Pancreas (tissue), 10 donors: ENCODE data around the gene GTF3C1. TPM values are rescaled to one million over a fixed set of nuclear protein-coding genes. Genes with fewer than 3 reads are reported as not detected.

Source experiments
- ATAC-seq, 4 donors: fragments of 200-7000 bp; cut with Tn5 transposase; one replicate each; pipeline versions ENCODE4 v1.8.0 to v1.9.1; 2020; ENCODE audit warnings: mild to moderate bottlenecking in 4 of 4, moderate library complexity in 4 of 4
- DNase-seq, 6 donors: peaks; one replicate each; pipeline ENCODE4 v3.0.0-alpha.2; 2020
- FAIRE-seq: peaks from 2 replicates; lab custom pipeline; 2012; peaks lifted over from hg19 to GRCh38; lab: Jason Lieb, UNC
- H3K27ac ChIP-seq, 4 donors: fragments of 200-600 bp; sonication (generic); 1 replicate in 3 of 4; 2 replicates in 1 of 4; pipeline versions ENCODE4 v1.5.0 to v1.8.0; 2020
- H3K27me3 ChIP-seq, 4 donors: fragments of 200-600 bp; one replicate each; pipeline ENCODE4 v1.8.0; 2021
- H3K36me3 ChIP-seq, 3 donors: fragments of 200-600 bp; sonication (generic) in 1 of 3; one replicate each; pipeline versions ENCODE4 v1.5.0 to v1.8.0; 2020 to 2021
- H3K4me1 ChIP-seq, 3 donors: fragments of 200-600 bp; one replicate each; pipeline ENCODE4 v1.8.0; 2021
- H3K4me3 ChIP-seq, 4 donors: fragments of 200-600 bp; sonication (generic) in 2 of 4; one replicate each; pipeline versions ENCODE4 v1.5.0 to v1.8.0; 2020 to 2021
- H3K9me3 ChIP-seq, 4 donors: fragments of 200-600 bp; one replicate each; pipeline ENCODE4 v1.8.0; 2021
- WGBS, 2 donors: extraction: QIAGEN DNeasy Blood & Tissue Kit; methylation state at CpG; one replicate each; pipeline ENCODE4 v1.1.7; 2013; 5-methylcytosine and 5-hydroxymethylcytosine counted together
- intact Hi-C, 3 donors: fragments of 100-400 bp; cut with DNase I; formaldehyde crosslinking; loops; one replicate each; pipeline versions ENCODE4 v1.11.1 to v1.14.2; 2022
- polyA plus RNA-seq, 2 donors: library from polyadenylated mRNA; stranded (reverse); fragments of 200-250 nt; gene quantifications; one replicate each; pipeline ENCODE4 v1.2.3, GENCODE V29; 2013
- total RNA-seq, 6 donors: library from RNA; stranded (reverse); fragmentation: NEBNext Ultra II Directional in 4 of 6; extraction: Animal tissue kit (Norgen Biotek cat#: 25700) in 4 of 6; gene quantifications; one replicate each; pipeline versions ENCODE4 v1.2.1 to v1.2.4, GENCODE V29; 2021 to 2023
- TF ChIP-seq, protein P1 (sequence below), 4 donors: fragments of 200-600 bp; sonication (generic) in 3 of 4; IDR thresholded peaks; one replicate each; pipeline versions ENCODE4 v1.5.0 to v1.8.0; 2021; ENCODE audit warnings: antibody characterized with exemption in 4 of 4
- donor health status: healthy with polysubstance abuse.
- donor health status: DM: no; HTN: no; CAD: no; lungs with moderate emphysema.
- donor health status: DM: no; HTN: no; CAD: no.
- donor health status: control.
- donor health status: control.
- donor health status: Bipolar disorder and iron deficiency.
- donor health status: DM: yes; HTN: yes; CAD: no.
- donor health status: DM: no; HTN: no; CAD: no.
- donor health status: DM: no; HTN: no; CAD: no.
- donor health status: DM: yes; HTN: yes; CAD: no.

The GTF3C1 gene
- total and polyA plus RNA-seq, 8 donors = 31.5 to 113 (median 43.8) TPM

DNA sequence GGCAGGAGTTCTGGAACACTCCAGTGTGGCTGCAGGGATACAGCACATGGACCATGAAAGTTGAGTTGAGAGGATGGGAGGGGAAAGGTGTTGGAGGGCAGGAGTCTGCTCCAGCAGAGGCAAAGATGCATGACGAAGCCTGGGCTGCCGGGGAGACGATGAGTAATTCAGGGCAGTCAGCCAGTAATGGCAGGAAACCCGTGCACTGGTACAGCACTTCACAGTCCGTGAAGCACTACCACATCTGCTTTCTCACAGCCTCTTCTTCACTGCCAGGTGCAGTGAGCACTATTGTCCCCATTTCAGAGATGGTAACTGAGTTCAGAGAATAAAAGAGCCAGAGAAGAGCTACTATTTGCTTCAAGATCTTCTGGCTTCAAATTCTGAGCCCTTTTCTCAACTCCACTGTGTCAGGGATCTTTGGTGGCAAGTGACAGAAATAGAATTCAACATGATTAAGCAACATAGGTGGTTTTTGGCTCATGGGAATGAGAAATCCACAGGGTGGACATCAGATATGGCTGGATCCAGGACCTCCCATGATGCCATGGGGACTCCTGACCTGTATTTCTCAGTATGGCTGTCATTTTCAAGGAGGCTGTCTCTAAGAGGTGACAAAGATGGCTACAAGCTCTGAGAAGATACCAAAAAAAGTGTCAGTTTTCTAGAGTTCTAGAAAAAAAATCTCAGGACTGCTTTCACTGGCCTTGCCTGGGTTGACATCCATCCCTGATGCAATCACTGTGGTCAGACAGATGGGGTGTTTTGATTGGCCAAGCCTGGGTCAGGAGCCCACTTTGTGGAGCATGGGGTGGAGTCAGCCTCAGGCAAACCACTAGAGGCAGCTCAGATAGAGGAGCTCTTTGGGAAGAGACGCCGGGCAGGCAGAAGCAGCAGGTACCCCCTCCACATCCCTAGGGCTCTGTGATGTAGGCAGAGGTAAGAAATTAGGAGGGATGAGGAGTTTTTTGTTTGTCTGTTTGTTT lies 123.0 kb downstream of the GTF3C1 start:
- DNase-seq = peak in 2 of 6 donors; percentile 39 to 44
- Histone ChIP-seq H3K4me3 (no peak overlapping the region), H3K27ac (no peak overlapping the region), H3K9me3 (no peaks in the 10 kb centered on the region), H3K4me1 (no peaks in the 10 kb centered on the region), H3K36me3 (no peaks in the 10 kb centered on the region), H3K27me3 (no peaks in the 10 kb centered on the region)
- 39 to 51% methylated on average over 7 of the region's 7 CpGs for WGBS, 2 donors
- FAIRE-seq = no peak
- TF ChIP-seq, protein P1, sequence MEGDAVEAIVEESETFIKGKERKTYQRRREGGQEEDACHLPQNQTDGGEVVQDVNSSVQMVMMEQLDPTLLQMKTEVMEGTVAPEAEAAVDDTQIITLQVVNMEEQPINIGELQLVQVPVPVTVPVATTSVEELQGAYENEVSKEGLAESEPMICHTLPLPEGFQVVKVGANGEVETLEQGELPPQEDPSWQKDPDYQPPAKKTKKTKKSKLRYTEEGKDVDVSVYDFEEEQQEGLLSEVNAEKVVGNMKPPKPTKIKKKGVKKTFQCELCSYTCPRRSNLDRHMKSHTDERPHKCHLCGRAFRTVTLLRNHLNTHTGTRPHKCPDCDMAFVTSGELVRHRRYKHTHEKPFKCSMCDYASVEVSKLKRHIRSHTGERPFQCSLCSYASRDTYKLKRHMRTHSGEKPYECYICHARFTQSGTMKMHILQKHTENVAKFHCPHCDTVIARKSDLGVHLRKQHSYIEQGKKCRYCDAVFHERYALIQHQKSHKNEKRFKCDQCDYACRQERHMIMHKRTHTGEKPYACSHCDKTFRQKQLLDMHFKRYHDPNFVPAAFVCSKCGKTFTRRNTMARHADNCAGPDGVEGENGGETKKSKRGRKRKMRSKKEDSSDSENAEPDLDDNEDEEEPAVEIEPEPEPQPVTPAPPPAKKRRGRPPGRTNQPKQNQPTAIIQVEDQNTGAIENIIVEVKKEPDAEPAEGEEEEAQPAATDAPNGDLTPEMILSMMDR (IDR thresholded peaks at IDR 0.05) = no peak
- peak in 2 of 4 donors; percentile 64 to 79 for ATAC-seq
- intact Hi-C loops = no loop called here

DNA sequence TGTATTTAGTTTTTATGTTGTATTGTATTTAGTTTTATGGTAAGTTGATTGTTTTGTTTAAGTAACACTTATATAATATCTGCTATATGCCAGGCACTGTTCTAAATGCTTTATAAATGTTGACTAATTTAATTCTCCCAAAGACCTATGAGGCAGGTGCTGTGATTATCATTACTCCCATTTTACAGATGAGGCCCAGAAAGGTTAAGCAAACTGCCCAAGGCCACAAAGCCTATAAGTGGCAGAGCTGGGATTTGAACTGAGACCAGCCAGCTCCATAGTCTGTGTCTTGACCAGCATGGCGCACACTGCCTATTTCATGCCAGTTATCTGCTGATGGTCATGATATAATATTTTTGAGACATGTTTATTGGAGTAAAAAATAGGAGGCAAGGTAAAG lies 123.8 kb downstream of the GTF3C1 start:
- H3K27me3 ChIP-seq = no peaks in the 10 kb centered on the region
- ATAC-seq (no peak), FAIRE-seq (no peak), DNase-seq (no peak)
- intact Hi-C loops = no loop called here
- H3K9me3 ChIP-seq = no peaks in the 10 kb centered on the region
- H3K4me1 ChIP-seq = no peaks in the 10 kb centered on the region
- 83 to 94% methylated on average over 1 of the region's 1 CpG for WGBS, 2 donors
- H3K4me3 ChIP-seq = no peak overlapping the region
- TF ChIP-seq, protein P1 (IDR thresholded peaks at IDR 0.05) = no peak
- no peak overlapping the region for H3K27ac ChIP-seq
- no peaks in the 10 kb centered on the region for H3K36me3 ChIP-seq

DNA sequence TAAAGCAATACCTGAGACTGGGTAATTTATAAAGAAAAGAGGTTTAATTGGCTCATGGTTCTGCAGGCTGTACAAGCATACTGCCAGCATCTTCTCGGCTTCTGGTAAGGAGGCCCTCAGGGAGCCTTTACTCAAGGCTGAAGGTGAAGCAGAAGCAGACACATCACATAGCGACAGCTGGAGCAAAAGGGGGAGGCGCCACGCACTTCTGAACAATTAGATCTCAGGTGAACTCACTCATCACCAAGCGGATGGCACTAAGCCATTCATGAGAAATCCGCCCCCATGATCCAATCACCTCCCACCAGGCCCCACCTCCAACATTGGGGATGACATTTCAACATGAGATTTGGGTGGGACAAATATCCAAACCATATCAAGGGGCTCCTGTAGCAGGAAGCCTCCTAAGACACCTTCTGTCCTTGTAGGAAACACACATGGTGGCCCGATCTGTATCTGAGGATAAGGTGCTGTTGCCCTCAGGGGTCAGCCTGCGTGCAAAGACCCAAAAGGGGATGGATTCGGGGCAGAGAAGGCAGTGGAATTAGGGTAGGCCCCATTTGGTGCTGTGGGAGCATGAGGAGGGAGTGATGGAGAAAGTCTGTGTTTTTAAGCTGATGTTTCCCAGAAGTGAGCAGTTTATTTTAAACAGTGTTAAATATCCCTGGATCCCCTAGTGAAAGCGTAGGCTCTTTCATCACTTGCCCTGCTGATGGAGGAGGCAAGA lies 124.8 kb downstream of the GTF3C1 start:
- H3K4me3 ChIP-seq = no peak overlapping the region
- intact Hi-C loops = no loop called here
- 69 to 83% methylated on average over 10 of the region's 10 CpGs for WGBS, 2 donors
- H3K27me3 ChIP-seq = no peaks in the 10 kb centered on the region
- H3K27ac ChIP-seq = no peak overlapping the region
- FAIRE-seq (no peak), ATAC-seq (no peak), DNase-seq (no peak)
- TF ChIP-seq, protein P1 (IDR thresholded peaks at IDR 0.05) = no peak
- H3K9me3 ChIP-seq = no peaks in the 10 kb centered on the region
- no peaks in the 10 kb centered on the region for H3K36me3 ChIP-seq
- no peaks in the 10 kb centered on the region for H3K4me1 ChIP-seq

DNA sequence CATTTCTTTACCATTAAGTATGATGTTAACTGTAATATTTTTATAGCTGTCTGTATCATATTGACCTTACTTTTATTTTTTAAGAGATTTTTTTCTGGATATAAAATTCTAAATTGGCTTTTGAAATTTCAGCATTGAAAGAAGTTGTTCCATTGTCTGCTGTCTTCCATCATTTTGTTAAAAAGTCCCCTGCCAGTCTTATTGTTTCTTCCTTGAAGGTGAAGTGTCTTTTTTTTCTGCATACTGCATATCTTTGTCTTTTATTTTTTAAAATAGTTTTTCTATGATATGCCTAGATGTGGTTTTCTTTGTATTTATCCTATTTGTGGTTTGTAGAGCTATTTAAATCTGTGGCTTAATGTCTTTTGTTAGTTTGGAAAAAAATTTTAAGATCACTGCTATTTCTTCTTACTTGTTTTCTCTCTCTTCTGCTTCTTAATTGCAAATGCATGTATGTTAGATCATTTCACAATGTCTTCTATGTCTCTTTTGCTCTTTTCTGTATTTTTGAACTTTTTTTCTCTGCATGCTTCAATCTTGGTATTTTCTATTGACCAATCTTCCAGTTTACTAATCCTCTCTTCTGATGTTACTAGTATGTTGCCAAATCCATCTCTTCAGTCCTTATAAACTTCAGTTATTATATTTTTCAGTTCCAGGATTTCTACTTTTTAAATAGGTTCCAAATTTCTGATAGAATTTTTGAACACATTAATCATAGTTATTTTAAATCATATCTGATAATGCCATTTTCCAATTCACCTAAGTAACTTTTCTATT lies 127.6 kb downstream of the GTF3C1 start:
- H3K27ac ChIP-seq = no peak overlapping the region

More for the DNA sequence above, 127.6 kb downstream of the GTF3C1 start:
- intact Hi-C loops = no loop called here
- no peak for DNase-seq
- H3K36me3 ChIP-seq = no peaks in the 10 kb centered on the region
- H3K27me3 ChIP-seq = no peaks in the 10 kb centered on the region
- H3K4me1 ChIP-seq = no peaks in the 10 kb centered on the region
- ATAC-seq = no peak
- no peak for FAIRE-seq
- no peak overlapping the region for H3K4me3 ChIP-seq
- TF ChIP-seq, protein P1 (IDR thresholded peaks at IDR 0.05) = no peak
- no peaks in the 10 kb centered on the region for H3K9me3 ChIP-seq
